Body of pancreas (tissue), 4 donors: ENCODE measurements around the gene GART. TPM values are rescaled to one million over a fixed set of nuclear protein-coding genes. Genes with fewer than 3 reads are reported as not detected.

Experiments
- ATAC-seq: fragments of 150-250 bp; one replicate; pipeline ENCODE4 v1.9.1; 2016
- DNase-seq, 4 donors: peaks; one replicate each; pipeline ENCODE4 v3.0.0-alpha.2; 2019
- H3K27ac ChIP-seq, 4 donors: fragments of 200-600 bp; sonication (generic); 1 replicate in 3 of 4; 2 replicates in 1 of 4; pipeline versions ENCODE4 v1.5.1 to v1.6.1; 2016 to 2019; ENCODE audit warnings: mild to moderate bottlenecking in 1 of 4, mixed read lengths in 1 of 4, moderate library complexity in 1 of 4
- H3K27me3 ChIP-seq, 2 donors: fragments of 200-600 bp; sonication (generic); one replicate each; pipeline ENCODE4 v1.6.0; 2016; ENCODE audit warnings: mild to moderate bottlenecking in 1 of 2
- H3K36me3 ChIP-seq, 2 donors: fragments of 200-600 bp; sonication (generic); replicated peaks in 1 of 2; 2 replicates each; pipeline ENCODE4 v1.5.1; 2016; ENCODE audit warnings: low read depth in 2 of 2; ENCODE audit not compliant: insufficient read depth in 1 of 2
- H3K4me1 ChIP-seq: fragments of 200-600 bp; sonication (generic); one replicate; pipeline ENCODE4 v1.6.0; 2016
- H3K4me3 ChIP-seq, 2 donors: fragments of 200-600 bp; sonication (generic); 1 replicate in 1 of 2; 2 replicates in 1 of 2; pipeline ENCODE4 v1.5.1; 2016 to 2019
- H3K9me3 ChIP-seq, 3 donors: fragments of 200-600 bp; sonication (generic); 1 replicate in 2 of 3; 2 replicates in 1 of 3; pipeline ENCODE4 v1.5.1; 2016
- CTCF ChIP-seq, 7 experiments: fragments of 450-650 bp in 4 of 7; fragments of 200-600 bp in 3 of 7; sonication (generic) in 3 of 7; IDR thresholded peaks; one replicate each; pipeline ENCODE4 v1.5.1; 2016 to 2019; ENCODE audit warnings: antibody characterized with exemption in 7 of 7
- POLR2A ChIP-seq, 3 donors: fragments of 450-650 bp; IDR thresholded peaks; one replicate each; pipeline ENCODE4 v1.6.1; 2016; ENCODE audit warnings: antibody characterized with exemption in 3 of 3, mild to moderate bottlenecking in 2 of 3
- WGBS, 2 donors: methylation state at CpG; one replicate each; pipeline ENCODE4 v1.1.5; 2017; 5-methylcytosine and 5-hydroxymethylcytosine counted together
- intact Hi-C: fragments of 100-400 bp; cut with DNase I; formaldehyde crosslinking; loops from one replicate; pipeline ENCODE4 v1.15.1; 2023
- total RNA-seq, 2 donors: library from RNA; depleted of rRNA; stranded (reverse); fragments of >200 nt; gene quantifications; one replicate each; pipeline ENCODE4 v1.1.0, GENCODE V29; 2016

The GART gene
- total RNA-seq, 2 donors from 2014 or later, result 36.3 to 62.0 TPM

DNA sequence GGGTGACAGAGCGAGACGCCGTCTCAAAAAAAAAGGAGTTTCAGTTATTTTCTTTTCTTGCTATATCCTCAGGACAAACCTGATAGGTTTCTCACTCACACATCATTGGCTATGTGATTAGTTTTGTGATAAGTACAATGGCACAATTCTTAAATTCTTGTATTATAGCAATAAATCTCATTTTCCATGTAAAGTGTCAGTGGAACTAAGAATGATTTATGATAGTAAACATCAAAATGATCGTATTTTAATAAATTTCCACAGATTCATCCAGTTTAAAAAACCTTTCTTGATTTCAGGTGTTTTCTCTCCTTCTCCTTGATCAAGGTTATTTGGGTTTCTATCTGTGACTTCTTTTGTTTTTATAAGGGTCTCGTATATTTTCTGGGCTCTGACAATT, 53.9 kb downstream of the GART start:
- WGBS, 2 donors, result 86 to 88% methylated on average over 5 of the region's 5 CpGs
- peaks cover 5% of the 10 kb centered on the region for H3K4me1 ChIP-seq
- no peaks in the 10 kb centered on the region for H3K36me3 ChIP-seq
- no peak for ATAC-seq
- intact Hi-C loops, result no loop called here
- no peaks in the 10 kb centered on the region for H3K27me3 ChIP-seq
- no peaks in the 10 kb centered on the region for H3K9me3 ChIP-seq
- DNase-seq, result no peak
- no peak overlapping the region for H3K27ac ChIP-seq
- H3K4me3 ChIP-seq, result no peak overlapping the region
- TF ChIP-seq POLR2A (IDR thresholded peaks at IDR 0.05) (no peak), CTCF (IDR thresholded peaks at IDR 0.05) (no peak)

DNA sequence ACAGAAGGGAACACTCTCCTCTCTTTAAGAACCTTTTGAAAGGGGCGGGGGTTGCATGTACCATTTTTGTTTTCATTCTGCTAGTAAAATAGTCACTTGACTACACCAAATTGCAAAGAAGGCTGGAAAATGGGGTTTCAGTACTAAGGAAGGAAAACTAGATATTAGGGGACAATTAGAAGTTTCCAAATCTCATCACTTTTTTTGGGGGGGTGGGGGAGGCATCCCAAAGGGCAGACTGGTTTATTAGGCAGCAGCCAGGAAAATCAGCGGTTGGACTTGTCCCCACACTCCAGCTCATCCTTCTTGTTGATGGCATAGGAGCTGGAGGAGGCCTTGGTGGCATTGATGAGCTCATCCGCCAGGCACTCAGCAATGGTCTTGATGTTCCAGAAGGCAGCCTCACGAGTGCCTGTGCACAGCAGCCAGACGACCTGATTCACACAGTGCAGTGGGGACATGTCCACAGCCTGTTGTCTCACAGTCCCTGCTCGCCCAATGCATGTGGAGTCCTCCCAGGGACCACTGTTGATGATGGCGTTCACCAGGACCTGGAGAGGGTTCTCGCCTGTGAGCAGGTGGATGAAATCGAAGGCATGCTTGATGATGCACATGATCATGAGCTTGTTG, 60.5 kb downstream of the GART start:
- TF ChIP-seq CTCF (IDR thresholded peaks at IDR 0.05) (no peak), POLR2A (IDR thresholded peaks at IDR 0.05) (no peak)
- intact Hi-C loops, result no loop called here
- H3K4me1 ChIP-seq, result peaks cover 13% of the 10 kb centered on the region
- no peaks in the 10 kb centered on the region for H3K27me3 ChIP-seq
- DNase-seq (no peak), ATAC-seq (no peak)
- H3K27ac ChIP-seq, result no peak overlapping the region
- 84 to 90% methylated on average over 7 to 9 of the region's 9 CpGs for WGBS, 2 donors
- H3K36me3 ChIP-seq, result no peaks in the 10 kb centered on the region
- H3K4me3 ChIP-seq, result no peak overlapping the region
- H3K9me3 ChIP-seq, result no peaks in the 10 kb centered on the region

DNA sequence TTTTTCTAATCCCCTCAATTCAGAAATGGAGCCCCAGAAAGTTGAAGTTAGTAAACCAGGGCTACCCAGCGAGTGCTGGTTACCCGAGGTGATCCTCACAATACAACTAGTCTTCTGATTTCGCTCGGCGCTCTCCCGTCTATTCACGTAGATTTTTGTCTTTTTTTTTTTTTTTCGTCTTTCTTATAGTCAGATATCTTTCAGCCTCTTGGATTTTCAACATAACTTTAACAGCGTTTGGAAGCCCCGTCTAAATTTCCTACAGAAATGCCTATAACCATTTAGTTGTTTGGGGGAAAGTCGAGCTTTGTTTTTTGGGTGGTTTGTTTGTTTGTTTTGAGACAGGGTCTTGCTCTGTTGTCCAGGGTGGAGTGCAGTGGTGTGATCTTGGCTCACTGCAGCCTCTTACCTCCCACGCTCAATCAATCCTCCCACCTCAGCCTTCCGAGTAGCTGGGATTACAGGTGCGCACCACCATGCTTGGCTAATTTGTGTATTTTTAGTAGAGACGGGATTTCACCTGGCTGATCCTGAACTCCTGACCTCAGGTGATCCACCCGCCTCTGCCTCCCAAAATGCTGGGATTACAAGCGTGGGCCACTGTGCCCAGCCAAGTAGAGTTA, 61.3 kb downstream of the GART start:
- H3K27ac ChIP-seq, result peak overlapping the region; percentile 74 to 99 (median 92)
- H3K4me1 ChIP-seq, result peaks cover 13% of the 10 kb centered on the region
- H3K27me3 ChIP-seq, result no peaks in the 10 kb centered on the region
- H3K9me3 ChIP-seq, result no peaks in the 10 kb centered on the region
- WGBS, 2 donors, result 18% methylated on average over 17 of the region's 17 CpGs
- no peak for ATAC-seq
- DNase-seq, result no peak
- intact Hi-C loops, result no loop called here
- no peaks in the 10 kb centered on the region for H3K36me3 ChIP-seq
- no peak for TF ChIP-seq POLR2A (IDR thresholded peaks at IDR 0.05)
- no peak for TF ChIP-seq CTCF (IDR thresholded peaks at IDR 0.05)
- H3K4me3 ChIP-seq, result peak overlapping the region in 1 of 2 donors; percentile 52

DNA sequence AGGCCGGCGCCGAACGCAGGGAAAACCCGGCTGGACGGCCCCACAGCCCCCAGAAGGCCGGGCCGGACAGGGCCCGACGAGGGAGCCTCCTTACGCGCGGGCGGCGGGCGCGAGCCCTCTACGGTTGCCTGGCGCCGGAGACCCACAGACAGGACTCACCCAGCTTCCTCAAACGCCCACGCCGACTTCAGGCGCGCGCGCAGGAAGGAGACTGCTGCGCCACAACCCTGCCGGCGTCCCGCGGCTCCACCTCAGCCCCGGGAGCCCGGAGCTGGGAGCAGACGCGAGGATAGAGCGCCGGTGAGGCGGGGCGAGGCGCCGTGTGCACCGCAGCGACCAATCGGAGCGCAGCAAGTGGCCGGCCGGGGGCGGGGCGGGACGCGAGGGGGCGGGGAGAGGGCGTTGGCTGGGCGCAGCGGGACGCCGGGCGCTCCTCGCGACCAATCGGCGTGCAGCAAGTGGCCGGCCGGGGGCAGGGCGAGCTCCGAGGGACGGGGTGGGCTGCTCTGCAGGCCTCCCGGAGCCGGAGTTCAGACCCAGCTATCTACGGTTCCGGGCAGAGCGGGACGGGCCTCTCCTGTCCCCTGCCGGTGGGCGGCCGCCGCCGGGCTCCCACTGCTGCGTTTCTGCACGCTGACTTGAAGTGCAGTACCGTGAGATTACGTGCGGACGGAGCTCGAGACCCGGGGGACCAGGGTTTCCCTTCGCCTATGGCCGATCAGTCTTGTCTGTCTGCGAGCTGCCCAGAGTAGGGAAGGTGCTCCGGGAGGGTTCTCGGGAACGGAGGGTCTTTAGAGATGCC, 62.0 kb downstream of the GART start, which contains the start of gene TMEM50B:
Gene TMEM50B, minus strand, starts transcription at position 296 of the 802 bp plus-strand sequence. CDS start 11,089 bp downstream, outside the sequence.
- peaks cover 13% of the 10 kb centered on the region for H3K4me1 ChIP-seq

More for the DNA sequence above, 62.0 kb downstream of the GART start, which contains the start of gene TMEM50B:
- H3K36me3 ChIP-seq, result no peaks in the 10 kb centered on the region
- peak within 1 kb of the TSS; percentile 69 to 86 for H3K4me3 ChIP-seq
- intact Hi-C loops, result no loop called here
- 0% methylated on average over 2 to 67 of the region's 93 CpGs for WGBS, 2 donors
- H3K9me3 ChIP-seq, result no peaks in the 10 kb centered on the region
- DNase-seq (peak; percentile 96 to 97 (median 96)), ATAC-seq (peak; percentile 94)
- H3K27ac ChIP-seq, result peak within 1 kb of the TSS; percentile 83 to 99 (median 92)
- no peaks in the 10 kb centered on the region for H3K27me3 ChIP-seq
- TF ChIP-seq POLR2A (IDR thresholded peaks at IDR 0.05) (peak; percentile 90 to 96 (median 95)), CTCF (IDR thresholded peaks at IDR 0.05) (peak; percentile 34 to 81 (median 62))
